Upper lobe of left lung (tissue), 6 donors: ENCODE measurements around the gene PPM1L. TPM values are rescaled to one million over a fixed set of nuclear protein-coding genes. Genes with fewer than 3 reads are reported as not detected.

Experiments
- ATAC-seq, 2 donors: fragments of 200-7000 bp; cut with Tn5 transposase; one replicate each; pipeline ENCODE4 v1.9.1; 2022; ENCODE audit warnings: mild to moderate bottlenecking in 2 of 2, moderate library complexity in 2 of 2; ENCODE audit not compliant: low FRiP score in 2 of 2
- DNase-seq, 2 donors: peaks; one replicate each; pipeline ENCODE4 v3.0.0-alpha.2; 2019 to 2020
- H3K27ac ChIP-seq, 4 donors: fragments of 200-600 bp; sonication (generic); one replicate each; pipeline ENCODE4 v1.5.1; 2016 to 2019
- H3K27me3 ChIP-seq, 4 donors: fragments of 200-600 bp; sonication (generic); one replicate each; pipeline ENCODE4 v1.5.1; 2017 to 2019
- H3K36me3 ChIP-seq, 4 donors: fragments of 200-600 bp; sonication (generic); one replicate each; pipeline ENCODE4 v1.5.1; 2016 to 2019
- H3K4me1 ChIP-seq, 4 donors: fragments of 200-600 bp; sonication (generic); one replicate each; pipeline ENCODE4 v1.5.1; 2018 to 2019
- H3K4me3 ChIP-seq, 4 donors: fragments of 200-600 bp; sonication (generic); one replicate each; pipeline ENCODE4 v1.5.1; 2017 to 2019; ENCODE audit warnings: mild to moderate bottlenecking in 2 of 4, moderate library complexity in 1 of 4
- H3K9me3 ChIP-seq, 4 donors: fragments of 200-600 bp; sonication (generic); one replicate each; pipeline ENCODE4 v1.5.1; 2018 to 2019
- CTCF ChIP-seq, 6 experiments: fragments of 450-650 bp in 4 of 6; fragments of 200-600 bp in 2 of 6; sonication (generic) in 2 of 6; IDR thresholded peaks; one replicate each; pipeline ENCODE4 v1.5.1; 2016 to 2019; ENCODE audit warnings: antibody characterized with exemption in 6 of 6
- EP300 ChIP-seq, 4 donors: sonication (generic); formaldehyde crosslinking; IDR thresholded peaks; one replicate each; pipeline ENCODE4 v1.5.1; 2017; ENCODE audit warnings: antibody characterized with exemption in 4 of 4, control low read depth in 2 of 4
- POLR2A ChIP-seq, 4 donors: fragments of 450-650 bp; IDR thresholded peaks; one replicate each; pipeline ENCODE4 v1.5.1; 2016 to 2017; ENCODE audit warnings: antibody characterized with exemption in 4 of 4, mild to moderate bottlenecking in 2 of 4
- POLR2AphosphoS5 ChIP-seq, 2 donors: sonication (generic); formaldehyde crosslinking; IDR thresholded peaks; one replicate each; pipeline ENCODE4 v1.5.1; 2017; ENCODE audit warnings: antibody characterized with exemption in 2 of 2
- WGBS, 2 donors: methylation state at CpG; one replicate each; pipeline ENCODE4 v1.1.5; 2017 to 2018; 5-methylcytosine and 5-hydroxymethylcytosine counted together
- total RNA-seq, 6 donors: library from RNA; depleted of rRNA in 4 of 6; stranded (reverse); fragments of >200 nt in 4 of 6; gene quantifications; one replicate each; pipeline versions ENCODE4 v1.1.0 to v1.2.1, GENCODE V29; 2016 to 2021
- donor health status: DM: no; HTN: no; CAD: no; lungs with moderate emphysema.
- donor health status: DM: no; HTN: yes; CAD: no; lungs with severe emphysema.

Gene PPM1L
- total RNA-seq, 6 donors from 2014 or later: 11.3 to 26.8 (median 18.7) TPM

GRCh38 chr3:160842021-160843005 lies 86.3 kb downstream of the PPM1L start:
- no peak overlapping the region for H3K4me3 ChIP-seq
- no peaks in the 10 kb centered on the region for H3K36me3 ChIP-seq
- no peaks in the 10 kb centered on the region for H3K27me3 ChIP-seq
- TF ChIP-seq CTCF (IDR thresholded peaks at IDR 0.05) (no peak), POLR2A (IDR thresholded peaks at IDR 0.05) (no peak), POLR2AphosphoS5 (IDR thresholded peaks at IDR 0.05) (no peak), EP300 (IDR thresholded peaks at IDR 0.05) (no peak)
- DNase-seq: no peak
- H3K9me3 ChIP-seq: no peaks in the 10 kb centered on the region
- H3K27ac ChIP-seq: no peak overlapping the region
- peaks cover 0 to 3% (median 0%) of the 10 kb centered on the region in 4 donors for H3K4me1 ChIP-seq
- WGBS, 2 donors: 85 to 92% methylated on average over 3 of the region's 3 CpGs
- ATAC-seq: no peak

- no peaks in the 10 kb centered on the region for H3K9me3 ChIP-seq
- TF ChIP-seq POLR2AphosphoS5 (IDR thresholded peaks at IDR 0.05) (no peak), POLR2A (IDR thresholded peaks at IDR 0.05) (no peak), EP300 (IDR thresholded peaks at IDR 0.05) (no peak)
- DNase-seq: no peak
- no peaks in the 10 kb centered on the region for H3K36me3 ChIP-seq
- no peak for ATAC-seq
- no peaks in the 10 kb centered on the region for H3K4me1 ChIP-seq
- H3K27me3 ChIP-seq: no peaks in the 10 kb centered on the region
- 76 to 85% methylated on average over 8 of the region's 8 CpGs for WGBS, 2 donors
- no peak overlapping the region for H3K27ac ChIP-seq
- no peak overlapping the region for H3K4me3 ChIP-seq
Measured at GRCh38 chr3:160851629-160852210, 95.7 kb downstream of the PPM1L start.

GRCh38 chr3:160852856-160853255 lies 96.8 kb downstream of the PPM1L start:
- H3K27me3 ChIP-seq: no peaks in the 10 kb centered on the region
- ATAC-seq (no peak), DNase-seq (no peak)
- no peak overlapping the region for H3K4me3 ChIP-seq
- 75 to 81% methylated on average over 2 of the region's 2 CpGs for WGBS, 2 donors
- H3K4me1 ChIP-seq: no peaks in the 10 kb centered on the region
- H3K27ac ChIP-seq: no peak overlapping the region
- no peaks in the 10 kb centered on the region for H3K9me3 ChIP-seq
- TF ChIP-seq EP300 (IDR thresholded peaks at IDR 0.05) (no peak), POLR2A (IDR thresholded peaks at IDR 0.05) (no peak)
- H3K36me3 ChIP-seq: no peaks in the 10 kb centered on the region

GRCh38 chr3:160856450-160856849 lies 100.4 kb downstream of the PPM1L start:
- H3K27me3 ChIP-seq: no peaks in the 10 kb centered on the region
- WGBS, 2 donors: 86% methylated on average over 2 of the region's 2 CpGs
- H3K36me3 ChIP-seq: no peaks in the 10 kb centered on the region
- TF ChIP-seq CTCF (IDR thresholded peaks at IDR 0.05): no peak
- TF ChIP-seq POLR2AphosphoS5 (IDR thresholded peaks at IDR 0.05): no peak
- TF ChIP-seq POLR2A (IDR thresholded peaks at IDR 0.05): no peak
- no peak for TF ChIP-seq EP300 (IDR thresholded peaks at IDR 0.05)
- no peaks in the 10 kb centered on the region for H3K4me1 ChIP-seq
- no peak overlapping the region for H3K27ac ChIP-seq
- H3K9me3 ChIP-seq: no peaks in the 10 kb centered on the region
- no peak overlapping the region for H3K4me3 ChIP-seq
- no peak for DNase-seq
- ATAC-seq: no peak

GRCh38 chr3:160857476-160858119 lies 101.6 kb downstream of the PPM1L start:
- H3K9me3 ChIP-seq: no peaks in the 10 kb centered on the region
- no peak overlapping the region for H3K4me3 ChIP-seq
- 85 to 89% methylated on average over 2 of the region's 2 CpGs for WGBS, 2 donors
- no peaks in the 10 kb centered on the region for H3K4me1 ChIP-seq
- DNase-seq: no peak
- H3K36me3 ChIP-seq: no peaks in the 10 kb centered on the region
- H3K27me3 ChIP-seq: no peaks in the 10 kb centered on the region
- no peak for ATAC-seq
- no peak overlapping the region for H3K27ac ChIP-seq
- TF ChIP-seq POLR2AphosphoS5 (IDR thresholded peaks at IDR 0.05): no peak
- no peak for TF ChIP-seq POLR2A (IDR thresholded peaks at IDR 0.05)
- TF ChIP-seq CTCF (IDR thresholded peaks at IDR 0.05): no peak
- TF ChIP-seq EP300 (IDR thresholded peaks at IDR 0.05): no peak
